HEK293 (cell line): ENCODE measurements around the gene HSCB.

Experiments used
- EGR2 ChIP-seq: fragments of 450-650 bp; formaldehyde crosslinking; IDR thresholded peaks from 2 replicates; pipeline ENCODE4 v1.5.1; 2016; ENCODE audit warnings: low read depth, missing biosample characterization, missing genetic modification characterization
- FEZF1 ChIP-seq: fragments of 450-650 bp; formaldehyde crosslinking; IDR thresholded peaks from 2 replicates; pipeline ENCODE4 v1.5.1; 2016; ENCODE audit warnings: missing biosample characterization, missing genetic modification characterization
- KLF7 ChIP-seq: fragments of 450-650 bp; formaldehyde crosslinking; IDR thresholded peaks from 2 replicates; pipeline ENCODE4 v1.5.1; 2016; ENCODE audit warnings: missing biosample characterization, missing genetic modification characterization, borderline replicate concordance
- SP3 ChIP-seq: fragments of 450-650 bp; formaldehyde crosslinking; IDR thresholded peaks from 2 replicates; pipeline ENCODE4 v1.5.1; 2016; ENCODE audit warnings: missing biosample characterization, missing genetic modification characterization
- TRIM28 ChIP-seq: IDR thresholded peaks from 2 replicates; pipeline ENCODE4 v1.6.1; 2011; ENCODE audit warnings: low read length, control low read depth, borderline replicate concordance
- WT1 ChIP-seq: fragments of 450-650 bp; formaldehyde crosslinking; IDR thresholded peaks from 2 replicates; pipeline ENCODE4 v1.5.1; 2016; ENCODE audit warnings: missing biosample characterization, missing genetic modification characterization
- ZBTB11 ChIP-seq: fragments of 450-650 bp; formaldehyde crosslinking; conservative IDR thresholded peaks from 2 replicates; pipeline ENCODE4 v1.5.1; 2016; ENCODE audit warnings: low read depth, missing biosample characterization, missing genetic modification characterization
- ZBTB26 ChIP-seq: fragments of 450-650 bp; formaldehyde crosslinking; optimal IDR thresholded peaks from 2 replicates; pipeline ENCODE3; 2016; ENCODE audit warnings: missing biosample characterization, mild to moderate bottlenecking, missing genetic modification characterization
- ZBTB44 ChIP-seq: fragments of 450-650 bp; IDR thresholded peaks from 2 replicates; pipeline ENCODE4 v1.5.1; 2018; ENCODE audit warnings: missing biosample characterization, mild to moderate bottlenecking, missing genetic modification characterization
- ZNF155 ChIP-seq: fragments of 450-650 bp; formaldehyde crosslinking; IDR thresholded peaks from 2 replicates; pipeline ENCODE4 v1.5.1; 2016; ENCODE audit warnings: missing biosample characterization, missing genetic modification characterization
- ZNF2 ChIP-seq: fragments of 450-650 bp; formaldehyde crosslinking; IDR thresholded peaks from 2 replicates; pipeline ENCODE4 v1.5.1; 2016; ENCODE audit warnings: missing biosample characterization, missing genetic modification characterization
- ZNF223 ChIP-seq: fragments of 450-650 bp; formaldehyde crosslinking; IDR thresholded peaks from 2 replicates; pipeline ENCODE4 v1.5.1; 2016; ENCODE audit warnings: missing biosample characterization, missing genetic modification characterization
- ZNF311 ChIP-seq: fragments of 450-650 bp; formaldehyde crosslinking; IDR thresholded peaks from 2 replicates; pipeline ENCODE4 v1.5.1; 2017; ENCODE audit warnings: missing biosample characterization, missing genetic modification characterization, borderline replicate concordance
- ZNF350 ChIP-seq: fragments of 450-650 bp; formaldehyde crosslinking; IDR thresholded peaks from 2 replicates; pipeline ENCODE4 v1.5.0; 2017; ENCODE audit warnings: missing biosample characterization, mild to moderate bottlenecking, missing genetic modification characterization
- ZNF354C ChIP-seq: fragments of 450-650 bp; formaldehyde crosslinking; IDR thresholded peaks from 2 replicates; pipeline ENCODE4 v1.5.1; 2016; ENCODE audit warnings: missing biosample characterization, missing genetic modification characterization, low read depth, borderline replicate concordance
- ZNF366 ChIP-seq: fragments of 450-650 bp; formaldehyde crosslinking; conservative IDR thresholded peaks from 2 replicates; pipeline ENCODE4 v1.5.1; 2016; ENCODE audit warnings: missing biosample characterization, missing genetic modification characterization
- ZNF391 ChIP-seq: fragments of 450-650 bp; formaldehyde crosslinking; IDR thresholded peaks from 2 replicates; pipeline ENCODE4 v1.5.1; 2016; ENCODE audit warnings: low read depth, missing biosample characterization, missing genetic modification characterization, borderline replicate concordance
- ZNF571 ChIP-seq: fragments of 450-650 bp; formaldehyde crosslinking; IDR thresholded peaks from 2 replicates; pipeline ENCODE4 v1.5.0; 2017; ENCODE audit warnings: missing biosample characterization, missing genetic modification characterization
- ZNF600 ChIP-seq: fragments of 450-650 bp; formaldehyde crosslinking; IDR thresholded peaks from 2 replicates; pipeline ENCODE4 v1.5.1; 2016; ENCODE audit warnings: missing biosample characterization, missing genetic modification characterization
- ZNF626 ChIP-seq: fragments of 450-650 bp; sonication (Bioruptor Pico); formaldehyde crosslinking; IDR thresholded peaks from 2 replicates; pipeline ENCODE4 v1.5.1; 2018; ENCODE audit warnings: missing biosample characterization, missing genetic modification characterization, inconsistent platforms
- ZNF629 ChIP-seq: fragments of 450-650 bp; formaldehyde crosslinking; IDR thresholded peaks from 2 replicates; pipeline ENCODE4 v1.5.1; 2017; ENCODE audit warnings: missing biosample characterization, missing genetic modification characterization
- ZNF677 ChIP-seq: fragments of 450-650 bp; IDR thresholded peaks from 2 replicates; pipeline ENCODE4 v1.5.0; 2018; ENCODE audit warnings: missing biosample characterization, mild to moderate bottlenecking, missing genetic modification characterization, moderate library complexity
- ZNF692 ChIP-seq: fragments of 450-650 bp; formaldehyde crosslinking; IDR thresholded peaks from 2 replicates; pipeline ENCODE4 v1.5.1; 2016; ENCODE audit warnings: missing biosample characterization, missing genetic modification characterization
- TF ChIP-seq, protein P1 (sequence below): fragments of 450-650 bp; formaldehyde crosslinking; IDR thresholded peaks from 2 replicates; pipeline ENCODE4 v1.5.1; 2016; ENCODE audit warnings: missing biosample characterization, missing genetic modification characterization, borderline replicate concordance
- TF ChIP-seq, protein P2 (sequence below): fragments of 450-650 bp; formaldehyde crosslinking; IDR thresholded peaks from 2 replicates; pipeline ENCODE4 v1.5.0; 2017; ENCODE audit warnings: missing biosample characterization, missing genetic modification characterization, borderline replicate concordance

The HSCB gene

DNA sequence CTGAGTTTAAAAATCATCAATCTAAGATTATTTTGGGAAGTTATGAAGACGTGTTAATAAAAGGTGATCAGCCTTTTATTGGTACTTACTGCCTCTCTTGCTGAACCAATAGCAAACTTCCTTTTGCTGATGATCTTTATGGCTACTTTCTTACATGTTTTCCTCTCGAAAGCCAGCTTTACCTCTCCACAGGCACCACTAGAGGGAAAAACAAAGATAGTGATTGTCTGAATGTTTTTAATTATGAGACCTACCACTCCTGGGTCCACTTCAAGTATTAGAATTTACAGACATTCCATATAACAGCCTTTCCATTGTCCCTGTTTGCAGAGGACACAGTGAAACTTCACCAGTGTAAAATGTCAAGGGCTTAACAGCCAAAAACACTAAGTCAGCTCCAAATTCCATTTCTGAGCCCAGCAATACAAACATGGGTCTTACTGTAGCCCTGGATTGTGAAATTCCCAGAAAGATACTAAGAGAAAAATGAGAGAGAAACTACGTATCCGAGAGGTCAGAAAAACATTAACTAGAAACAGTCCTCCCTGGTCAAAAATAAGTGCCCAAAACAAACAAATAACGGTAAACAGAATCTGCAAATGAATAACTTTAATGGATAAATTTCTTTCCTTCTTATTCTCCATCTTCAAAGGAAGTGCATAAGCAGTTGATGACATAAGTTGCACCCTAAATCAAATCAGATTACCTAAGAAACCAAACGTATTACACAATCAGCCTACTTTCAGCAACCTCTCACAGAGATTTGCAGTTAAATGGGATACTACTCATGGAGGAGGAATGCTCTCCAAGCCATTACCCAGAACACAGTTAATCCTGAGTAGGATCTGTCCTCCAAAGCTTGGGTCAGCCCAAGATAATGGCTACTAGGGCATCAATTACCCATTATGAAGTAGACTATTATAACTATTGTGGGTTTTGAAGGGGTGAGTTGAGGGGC lies 29.7 kb upstream of the HSCB start (continued):
- TF ChIP-seq, protein P1, sequence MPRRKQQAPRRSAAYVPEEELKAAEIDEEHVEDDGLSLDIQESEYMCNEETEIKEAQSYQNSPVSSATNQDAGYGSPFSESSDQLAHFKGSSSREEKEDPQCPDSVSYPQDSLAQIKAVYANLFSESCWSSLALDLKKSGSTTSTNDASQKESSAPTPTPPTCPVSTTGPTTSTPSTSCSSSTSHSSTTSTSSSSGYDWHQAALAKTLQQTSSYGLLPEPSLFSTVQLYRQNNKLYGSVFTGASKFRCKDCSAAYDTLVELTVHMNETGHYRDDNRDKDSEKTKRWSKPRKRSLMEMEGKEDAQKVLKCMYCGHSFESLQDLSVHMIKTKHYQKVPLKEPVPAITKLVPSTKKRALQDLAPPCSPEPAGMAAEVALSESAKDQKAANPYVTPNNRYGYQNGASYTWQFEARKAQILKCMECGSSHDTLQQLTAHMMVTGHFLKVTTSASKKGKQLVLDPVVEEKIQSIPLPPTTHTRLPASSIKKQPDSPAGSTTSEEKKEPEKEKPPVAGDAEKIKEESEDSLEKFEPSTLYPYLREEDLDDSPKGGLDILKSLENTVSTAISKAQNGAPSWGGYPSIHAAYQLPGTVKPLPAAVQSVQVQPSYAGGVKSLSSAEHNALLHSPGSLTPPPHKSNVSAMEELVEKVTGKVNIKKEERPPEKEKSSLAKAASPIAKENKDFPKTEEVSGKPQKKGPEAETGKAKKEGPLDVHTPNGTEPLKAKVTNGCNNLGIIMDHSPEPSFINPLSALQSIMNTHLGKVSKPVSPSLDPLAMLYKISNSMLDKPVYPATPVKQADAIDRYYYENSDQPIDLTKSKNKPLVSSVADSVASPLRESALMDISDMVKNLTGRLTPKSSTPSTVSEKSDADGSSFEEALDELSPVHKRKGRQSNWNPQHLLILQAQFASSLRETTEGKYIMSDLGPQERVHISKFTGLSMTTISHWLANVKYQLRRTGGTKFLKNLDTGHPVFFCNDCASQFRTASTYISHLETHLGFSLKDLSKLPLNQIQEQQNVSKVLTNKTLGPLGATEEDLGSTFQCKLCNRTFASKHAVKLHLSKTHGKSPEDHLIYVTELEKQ (tag by site-specific recombination): peak; percentile 79; the same call in 1 of the 2 replicates
- TF ChIP-seq ZNF391 (tag by site-specific recombination) (no peak), ZNF311 (tag by site-specific recombination) (no peak), ZBTB26 (tag by site-specific recombination) (no peak), FEZF1 (tag by site-specific recombination) (no peak), ZNF354C (tag by site-specific recombination) (no peak), ZNF571 (tag by site-specific recombination) (no peak), ZNF223 (no peak), ZNF366 (tag by site-specific recombination) (peak; percentile 92), ZNF155 (tag by site-specific recombination) (no peak), ZNF2 (tag by site-specific recombination) (0 out of 2 replicates have a peak, but pooled peaks have one; percentile 36), ZBTB11 (tag by site-specific recombination) (no peak), KLF7 (tag by site-specific recombination) (no peak), SP3 (tag by site-specific recombination) (no peak), ZNF350 (tag by site-specific recombination) (no peak), ZBTB44 (peak; percentile 55; the same call in 1 of the 2 replicates), ZNF629 (peak; percentile 97), WT1 (tag by site-specific recombination) (no peak), ZNF600 (tag by site-specific recombination) (peak; percentile 66), TRIM28 (no peak), EGR2 (no peak), ZNF692 (tag by site-specific recombination) (peak; percentile 96), ZNF677 (tag by site-specific recombination) (no peak), ZNF626 (no peak)
- TF ChIP-seq, protein P2, sequence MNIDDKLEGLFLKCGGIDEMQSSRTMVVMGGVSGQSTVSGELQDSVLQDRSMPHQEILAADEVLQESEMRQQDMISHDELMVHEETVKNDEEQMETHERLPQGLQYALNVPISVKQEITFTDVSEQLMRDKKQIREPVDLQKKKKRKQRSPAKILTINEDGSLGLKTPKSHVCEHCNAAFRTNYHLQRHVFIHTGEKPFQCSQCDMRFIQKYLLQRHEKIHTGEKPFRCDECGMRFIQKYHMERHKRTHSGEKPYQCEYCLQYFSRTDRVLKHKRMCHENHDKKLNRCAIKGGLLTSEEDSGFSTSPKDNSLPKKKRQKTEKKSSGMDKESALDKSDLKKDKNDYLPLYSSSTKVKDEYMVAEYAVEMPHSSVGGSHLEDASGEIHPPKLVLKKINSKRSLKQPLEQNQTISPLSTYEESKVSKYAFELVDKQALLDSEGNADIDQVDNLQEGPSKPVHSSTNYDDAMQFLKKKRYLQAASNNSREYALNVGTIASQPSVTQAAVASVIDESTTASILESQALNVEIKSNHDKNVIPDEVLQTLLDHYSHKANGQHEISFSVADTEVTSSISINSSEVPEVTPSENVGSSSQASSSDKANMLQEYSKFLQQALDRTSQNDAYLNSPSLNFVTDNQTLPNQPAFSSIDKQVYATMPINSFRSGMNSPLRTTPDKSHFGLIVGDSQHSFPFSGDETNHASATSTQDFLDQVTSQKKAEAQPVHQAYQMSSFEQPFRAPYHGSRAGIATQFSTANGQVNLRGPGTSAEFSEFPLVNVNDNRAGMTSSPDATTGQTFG (tag by site-specific recombination): no peak
